GM21447 (cell line): ENCODE data around the gene ABHD17C.

Experiments
- ATAC-seq: cut with Tn5 transposase; IDR thresholded peaks from one replicate; pipeline ENCODE4 v1.9.1; 2021; ENCODE audit not compliant: unreplicated experiment

Gene ABHD17C

DNA sequence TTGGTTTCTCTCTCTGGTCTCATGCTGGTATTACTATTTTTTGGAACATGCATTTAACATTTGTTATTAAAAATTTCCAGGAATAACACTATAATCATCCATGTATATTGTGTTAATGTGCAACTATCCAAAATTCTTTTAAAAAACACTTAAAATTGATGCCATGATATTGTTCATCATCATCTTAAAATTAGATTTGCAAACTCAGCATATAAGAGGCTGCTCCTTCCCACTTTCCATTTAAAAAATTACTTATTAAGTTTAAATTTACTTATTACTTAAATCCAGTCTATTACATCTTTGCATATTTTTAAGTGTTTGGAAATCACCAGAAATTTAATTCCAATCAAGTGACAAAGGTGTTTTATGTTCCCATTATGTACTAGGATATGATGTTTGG, 5.8 kb upstream of the ABHD17C start:
- no peak for ATAC-seq

DNA sequence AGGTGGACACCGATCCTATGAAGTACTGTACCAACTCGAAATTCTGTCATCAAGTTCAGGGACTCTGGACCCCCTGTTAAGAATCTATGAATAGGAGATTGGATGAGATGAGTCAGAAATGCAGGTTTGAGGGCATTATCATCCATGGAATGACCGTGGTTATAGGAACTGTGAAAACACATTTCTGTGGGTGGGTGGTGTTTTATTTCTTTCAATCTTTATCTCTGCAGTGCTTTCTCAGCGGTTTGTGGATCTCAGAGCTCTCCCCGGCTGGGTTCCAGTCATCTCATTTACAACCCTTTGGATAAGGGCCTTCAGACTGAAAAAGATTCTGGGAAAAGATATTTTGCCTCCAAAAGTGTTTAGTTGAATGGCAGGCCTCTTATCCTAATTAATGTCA, 5.4 kb upstream of the ABHD17C start:
- no peak for ATAC-seq

- ATAC-seq, result no peak
Observed at GRCh38 chr15:80691575-80691974, 3.5 kb upstream of the ABHD17C start.

DNA sequence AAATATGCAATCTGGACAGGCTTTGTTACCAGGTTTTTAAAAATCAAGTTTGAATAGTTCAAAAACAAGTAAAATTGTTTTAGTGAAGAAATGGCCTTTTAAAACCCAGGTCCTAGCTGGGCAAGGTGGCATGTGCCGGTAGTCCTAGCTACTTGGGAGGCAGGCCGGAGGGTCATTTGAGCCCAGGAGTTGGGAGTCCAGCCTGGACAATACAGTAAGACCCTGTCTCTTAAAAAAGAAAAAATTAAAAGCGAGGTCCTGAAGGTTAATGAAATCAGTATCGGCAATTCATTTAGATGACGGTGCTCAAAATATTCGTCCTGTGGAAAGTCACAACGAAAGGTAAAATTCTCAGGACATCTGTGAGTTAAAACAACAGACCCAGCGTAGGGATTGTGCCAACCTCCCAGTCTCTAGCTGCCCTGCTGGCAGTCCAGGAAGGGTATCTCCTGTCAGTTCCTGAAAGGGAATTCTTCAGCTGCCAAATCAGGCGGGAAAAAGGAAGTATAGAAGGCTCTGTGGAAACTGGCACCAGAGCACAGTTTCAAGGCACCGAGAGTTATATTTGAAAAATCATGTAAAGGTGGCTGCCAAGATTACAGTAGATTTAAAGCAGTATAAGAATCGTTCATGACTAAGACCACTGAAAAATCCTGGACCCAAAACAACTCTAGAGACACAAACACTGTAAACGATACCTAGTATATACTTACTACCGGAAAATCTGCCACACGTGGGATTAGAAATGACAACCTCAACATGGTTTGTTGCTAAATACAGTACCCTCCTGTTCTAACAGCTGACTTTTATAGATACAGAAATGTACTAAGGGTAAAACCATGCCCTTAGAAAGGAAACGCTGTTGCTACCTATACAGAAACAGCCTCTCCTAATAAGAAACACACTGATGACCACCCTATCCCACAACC, 1.2 kb upstream of the ABHD17C start:
- no peak for ATAC-seq

DNA sequence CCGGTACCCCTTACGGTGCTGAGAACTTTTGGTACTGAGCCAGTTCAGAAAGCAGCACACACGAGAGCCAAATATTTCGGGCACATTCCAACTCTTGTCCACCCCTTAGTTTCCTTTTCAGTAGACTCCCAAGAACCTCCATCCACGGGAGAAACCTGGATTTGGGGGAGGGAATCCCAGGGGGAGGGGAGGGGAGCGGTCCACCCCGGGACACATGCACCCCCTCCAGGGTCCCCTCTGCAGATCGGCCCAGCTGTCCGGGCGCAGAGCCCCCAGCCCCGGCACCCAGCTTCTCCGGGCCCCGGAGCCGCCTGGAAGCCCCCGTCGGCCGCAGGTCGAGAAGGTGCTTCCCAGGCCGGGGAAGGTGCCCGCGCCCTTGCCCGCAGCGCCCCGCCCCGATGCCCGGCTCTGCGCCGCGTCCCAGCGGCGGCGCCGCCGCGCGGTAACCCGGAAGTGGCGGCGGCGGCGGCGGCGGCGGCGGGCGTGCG, 455 bp upstream of the ABHD17C start:
- no peak for ATAC-seq

DNA sequence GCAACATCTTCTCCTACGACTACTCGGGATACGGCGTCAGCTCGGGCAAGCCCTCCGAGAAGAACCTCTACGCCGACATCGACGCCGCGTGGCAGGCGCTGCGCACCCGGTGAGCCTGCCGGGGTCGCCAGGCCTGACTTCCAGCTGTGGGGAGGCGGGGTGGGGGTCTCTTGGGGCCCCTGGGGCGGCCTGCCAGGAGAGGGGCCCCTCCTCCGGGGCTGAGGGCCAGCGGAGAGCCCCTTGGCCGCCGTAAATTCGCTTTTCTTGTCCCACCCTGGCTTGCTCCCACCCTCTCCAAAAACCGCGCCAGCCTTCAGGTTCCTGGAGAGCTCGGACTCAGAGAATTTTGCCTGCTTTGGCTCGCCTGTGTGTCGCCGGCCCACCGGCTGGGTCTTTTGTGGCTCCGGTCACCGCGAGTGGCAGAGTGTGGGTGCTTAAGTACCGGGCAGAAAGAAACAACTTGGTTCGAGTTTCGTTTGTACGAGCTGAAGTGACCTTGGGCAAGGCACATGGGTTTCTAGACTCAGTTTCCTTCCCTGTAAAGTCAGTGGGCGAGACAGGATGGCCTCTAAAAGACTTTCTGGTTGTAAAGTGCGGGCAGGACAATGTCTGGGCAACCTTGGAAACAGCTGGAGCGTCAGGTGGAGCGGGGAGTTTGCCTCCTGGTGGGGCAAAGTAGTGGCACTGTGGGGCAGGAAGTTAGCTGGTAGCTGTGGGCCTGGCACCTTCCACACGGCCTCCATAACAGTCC, 976 bp downstream of the ABHD17C start:
- ATAC-seq, result peak; percentile 26

DNA sequence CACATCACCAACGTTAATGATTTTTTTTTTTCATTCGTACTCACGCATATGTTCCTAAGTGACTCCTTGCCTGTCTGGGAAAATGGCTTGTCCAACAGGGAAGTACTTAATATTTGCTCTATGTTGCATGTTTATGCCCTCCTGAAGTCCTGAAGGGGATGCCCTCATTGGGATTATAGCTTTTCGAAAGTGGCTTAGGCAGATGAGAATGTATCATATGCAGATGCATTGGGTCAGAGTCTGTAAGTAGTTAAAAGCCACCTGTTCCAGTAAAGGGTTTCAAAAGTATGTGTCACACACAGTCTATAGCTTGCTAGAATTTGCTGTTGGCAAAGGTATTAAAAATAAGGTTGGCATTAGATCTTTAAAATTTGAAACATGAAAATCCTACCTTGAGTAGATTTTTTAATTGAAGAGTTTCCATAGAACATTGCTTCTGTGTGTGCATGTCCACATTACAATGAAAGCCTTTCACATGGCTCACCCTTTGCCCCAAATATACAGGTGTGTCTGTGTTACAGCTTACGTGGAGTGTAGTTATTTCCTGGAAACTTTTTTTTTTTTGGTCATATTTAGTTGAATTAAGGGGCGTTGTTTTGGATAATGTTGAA, 2.1 kb downstream of the ABHD17C start:
- no peak for ATAC-seq

DNA sequence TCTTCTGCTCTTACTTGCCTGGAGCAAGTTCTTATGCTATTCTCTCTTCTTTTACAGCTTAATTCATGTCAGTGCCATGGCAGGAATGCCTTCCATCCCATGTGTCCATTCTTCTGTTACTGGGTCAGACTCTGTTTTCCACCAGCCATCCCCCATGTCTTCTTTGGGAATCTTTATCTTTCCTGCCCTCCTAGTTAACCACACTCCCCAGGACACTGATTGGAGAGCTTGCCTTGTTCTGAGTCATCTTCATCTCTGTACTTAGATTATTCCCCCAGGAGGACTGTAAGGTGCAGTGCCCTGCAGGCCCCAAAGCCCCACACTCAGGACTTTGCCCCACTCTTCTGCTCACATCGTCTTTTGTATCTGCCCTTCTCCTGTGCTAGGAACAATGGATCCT, 3.6 kb downstream of the ABHD17C start:
- ATAC-seq, result no peak

DNA sequence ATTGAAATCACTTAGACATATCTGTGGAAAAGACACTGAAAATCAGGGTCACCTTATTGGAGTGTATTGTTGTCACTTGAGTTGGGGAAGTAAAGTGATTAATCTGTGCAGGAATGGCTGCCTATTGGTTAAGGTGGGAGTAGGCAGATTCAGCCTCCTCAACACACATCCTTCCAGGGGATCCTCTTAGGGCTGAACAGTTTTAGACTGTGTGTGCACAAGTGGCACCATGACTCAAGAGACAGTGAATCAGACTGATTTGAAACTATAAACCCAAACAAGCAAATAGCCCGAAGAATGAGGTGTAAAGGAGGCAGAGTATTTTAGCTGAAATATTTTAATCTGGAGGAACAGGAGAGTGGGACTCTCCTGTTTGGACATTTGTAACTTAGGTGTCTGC, 4.9 kb downstream of the ABHD17C start:
- no peak for ATAC-seq

DNA sequence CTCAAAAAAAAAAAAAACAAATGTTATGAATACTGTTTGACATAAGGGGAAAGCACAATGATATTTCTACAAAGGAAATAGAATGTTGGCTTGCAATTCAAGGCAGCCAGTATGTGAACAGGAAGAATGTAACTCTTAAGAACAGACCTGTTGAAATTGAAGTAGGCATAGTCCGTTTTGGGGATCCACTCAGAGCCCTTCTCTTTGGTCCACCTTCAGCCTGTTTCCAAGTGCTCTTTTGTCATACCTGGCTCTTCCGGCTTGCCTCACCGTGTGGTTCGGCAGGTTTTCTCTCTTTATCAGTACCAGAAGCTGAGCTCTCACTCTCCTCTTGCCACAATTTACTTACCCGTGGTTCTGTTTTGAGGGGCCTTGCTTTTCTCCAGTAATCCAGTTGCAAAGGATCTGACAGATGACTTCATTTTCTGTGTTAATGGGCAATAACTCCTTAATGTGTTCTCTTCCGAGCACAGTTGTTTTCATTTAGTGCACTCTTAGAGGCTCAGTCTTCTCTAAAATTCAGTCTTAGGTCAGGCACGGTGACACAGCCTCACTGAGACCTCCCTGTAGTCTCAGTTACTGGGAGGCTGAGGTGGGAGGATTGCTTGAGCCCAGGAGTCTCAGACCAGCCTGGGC, 6.7 kb downstream of the ABHD17C start:
- no peak for ATAC-seq

- ATAC-seq, result no peak
Observed at GRCh38 chr15:80703081-80703480, 8.0 kb downstream of the ABHD17C start.

GRCh38 chr15:80703965-80704364, 8.9 kb downstream of the ABHD17C start:
- no peak for ATAC-seq

DNA sequence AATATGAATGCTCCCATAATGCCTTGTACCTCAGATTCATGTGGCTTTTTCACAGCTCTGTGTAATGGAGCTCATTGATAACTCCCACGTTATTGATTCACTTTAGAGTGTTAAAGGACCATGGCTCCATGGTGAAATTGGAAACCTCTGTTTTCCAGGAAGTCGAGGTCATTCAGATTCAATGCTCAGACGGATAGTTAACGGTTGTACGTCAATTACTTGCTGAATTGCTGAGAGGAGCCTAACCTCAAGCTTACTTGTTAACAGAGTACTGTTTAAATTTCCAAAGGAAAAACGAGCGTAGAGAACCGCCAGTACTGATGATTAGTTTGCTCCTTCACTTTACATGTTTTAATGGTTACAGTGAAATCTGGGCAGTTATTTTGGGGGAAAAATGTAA, 11.1 kb downstream of the ABHD17C start:
- no peak for ATAC-seq

DNA sequence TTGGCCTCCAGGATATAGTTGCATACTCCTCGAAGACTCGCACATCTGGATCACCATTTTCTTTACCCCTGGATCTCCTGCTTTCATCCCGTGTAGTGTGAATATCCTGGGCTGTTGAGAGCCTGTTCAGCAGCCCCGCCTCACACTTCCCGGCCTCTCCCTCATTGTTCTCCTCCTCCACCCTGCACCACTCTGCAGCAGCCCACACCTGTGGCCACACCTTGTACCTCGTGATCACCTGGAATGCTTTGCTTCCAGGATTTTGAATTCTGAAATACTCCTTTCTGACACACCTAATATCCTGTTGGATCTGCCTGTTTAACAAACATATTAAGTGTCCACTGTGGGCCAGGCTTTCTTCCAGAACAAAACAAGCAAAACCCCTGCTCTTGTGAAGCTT, 14.4 kb downstream of the ABHD17C start:
- ATAC-seq, result no peak

DNA sequence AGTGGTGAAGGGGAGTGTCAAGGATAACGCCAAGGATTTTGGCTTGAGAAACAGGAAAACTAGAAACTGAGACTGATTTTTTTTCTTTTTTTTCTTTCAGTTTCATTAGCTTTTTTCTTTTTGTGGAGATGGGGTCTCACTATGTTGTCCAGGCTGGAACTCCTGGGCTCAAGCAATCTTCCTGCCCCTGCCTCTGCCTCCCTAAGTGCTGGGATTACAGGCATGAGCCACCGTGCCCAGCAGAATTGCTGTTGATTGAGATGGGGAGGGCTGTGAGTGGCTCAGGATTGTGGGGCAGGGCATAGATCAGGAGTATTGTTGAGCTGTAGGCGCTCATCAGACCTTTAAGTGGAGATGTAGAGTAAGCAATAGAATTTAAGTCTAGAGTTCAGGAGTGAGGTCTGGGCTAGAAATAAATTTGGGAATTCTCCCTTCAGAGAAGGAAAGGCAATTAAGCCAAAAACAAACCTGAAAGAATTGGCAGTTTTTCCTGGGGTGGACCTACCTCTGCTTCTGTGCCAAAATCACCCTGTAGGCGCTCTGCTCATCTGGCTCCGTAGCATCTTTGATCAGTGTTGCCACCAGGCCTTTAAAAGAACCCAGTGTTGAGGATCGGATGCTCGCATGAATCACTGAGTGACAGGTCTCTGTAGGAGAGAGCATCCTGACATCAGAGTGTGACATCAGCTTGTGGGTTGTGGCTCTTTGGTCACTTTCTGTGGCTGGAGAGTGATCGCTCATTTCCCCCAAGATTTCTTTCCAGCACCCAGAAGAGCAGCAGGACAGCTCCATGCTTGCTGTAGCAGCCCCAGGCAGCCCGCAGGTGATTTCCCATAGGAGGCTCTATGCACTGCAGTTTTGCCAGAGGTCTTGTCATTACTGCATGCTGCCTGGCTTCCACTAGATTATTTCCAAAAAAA, 15.8 kb downstream of the ABHD17C start:
- no peak for ATAC-seq

GRCh38 chr15:80711886-80712285, 16.8 kb downstream of the ABHD17C start:
- ATAC-seq, result no peak

DNA sequence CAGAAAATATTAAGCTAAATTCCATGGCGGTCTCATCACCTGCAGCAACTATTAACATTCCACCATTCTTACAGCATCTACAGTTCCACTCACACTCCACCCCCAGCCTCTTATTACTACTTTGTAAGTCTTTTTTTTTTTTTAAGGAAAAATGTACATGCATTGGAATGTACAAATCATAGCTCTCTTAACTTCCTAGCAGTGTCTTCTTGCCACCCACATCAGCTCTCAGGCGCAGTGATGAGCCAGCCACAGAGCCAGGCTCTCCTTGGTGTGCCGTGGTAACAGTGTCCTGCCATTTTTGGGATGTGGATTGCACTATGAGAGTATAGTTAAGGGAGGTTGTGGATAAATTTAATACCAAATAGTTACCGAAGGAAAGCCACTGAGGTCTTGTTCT, 17.8 kb downstream of the ABHD17C start:
- no peak for ATAC-seq

DNA sequence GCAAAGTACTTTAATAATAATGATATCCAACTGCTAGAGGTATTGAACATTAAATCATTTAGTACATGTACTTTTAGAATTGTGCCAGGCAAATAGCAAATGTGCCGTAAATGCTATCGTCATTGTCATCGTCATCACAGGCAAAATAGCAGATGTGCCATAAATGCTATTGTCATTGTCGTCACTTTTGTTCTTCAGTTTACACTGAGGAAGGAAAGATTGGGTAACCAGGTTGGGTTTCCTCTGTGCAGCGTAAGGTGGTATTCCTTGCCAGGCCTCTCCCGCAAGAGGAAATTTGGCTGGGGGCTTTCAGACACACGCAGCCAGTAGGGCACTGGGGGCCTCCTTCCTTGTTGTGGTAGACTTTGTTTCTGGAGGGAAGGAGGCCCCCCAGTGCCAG, 26.4 kb downstream of the ABHD17C start:
- no peak for ATAC-seq

- no peak for ATAC-seq
Observed at GRCh38 chr15:80722811-80723210, 27.7 kb downstream of the ABHD17C start.

GRCh38 chr15:80727196-80727595, 32.1 kb downstream of the ABHD17C start:
- no peak for ATAC-seq
